CD14-positive monocyte (primary cell): ENCODE results near the gene CACNA1H. TPM values are rescaled to one million over a fixed set of nuclear protein-coding genes. Genes with fewer than 3 reads are reported as not detected.

ENCODE experiments used
- DNase-seq, 3 donors: peaks; one replicate each; pipeline ENCODE4 v3.0.0-alpha.2; 2011 to 2022
- H2AFZ ChIP-seq: 2 replicates; pipeline ENCODE4 v1.6.0; 2012; ENCODE audit warnings: mild to moderate bottlenecking, low read depth, low read length, inconsistent platforms; ENCODE audit not compliant: insufficient read depth, poor library complexity, severe bottlenecking
- H3K27ac ChIP-seq, 2 donors: 1 replicate in 1 of 2; 2 replicates in 1 of 2; pipeline ENCODE4 v1.5.1; 2012 to 2013; ENCODE audit warnings: low read length in 2 of 2, control low read depth in 1 of 2, inconsistent platforms in 1 of 2, low read depth in 1 of 2, mild to moderate bottlenecking in 1 of 2
- H3K27me3 ChIP-seq, 2 donors: one replicate each; pipeline versions ENCODE4 v1.6.0 to v1.6.1; 2011 to 2013; ENCODE audit warnings: low read length in 2 of 2; ENCODE audit not compliant: control insufficient read depth in 2 of 2, insufficient read depth in 2 of 2
- H3K36me3 ChIP-seq, 2 donors: replicated peaks in 1 of 2; 1 replicate in 1 of 2; 2 replicates in 1 of 2; pipeline versions ENCODE4 v1.5.1 to v1.6.1; 2012 to 2013; ENCODE audit warnings: low read length in 2 of 2, control low read depth in 1 of 2, inconsistent platforms in 1 of 2, mild to moderate bottlenecking in 1 of 2; ENCODE audit not compliant: insufficient read depth in 2 of 2, control insufficient read depth in 1 of 2
- H3K4me1 ChIP-seq, 2 donors: 1 replicate in 1 of 2; 2 replicates in 1 of 2; pipeline versions ENCODE4 v1.5.1 to v1.6.1; 2012 to 2013; ENCODE audit warnings: low read length in 2 of 2, control low read depth in 1 of 2, inconsistent platforms in 1 of 2, mild to moderate bottlenecking in 1 of 2, moderate library complexity in 1 of 2; ENCODE audit not compliant: insufficient read depth in 2 of 2, control insufficient read depth in 1 of 2
- H3K4me2 ChIP-seq: replicated peaks from 2 replicates; pipeline ENCODE3; 2012; ENCODE audit warnings: low read length, moderate library complexity, mild to moderate bottlenecking; ENCODE audit not compliant: poor library complexity, severe bottlenecking; ENCODE audit errors: extremely low read depth
- H3K4me3 ChIP-seq, 3 experiments: fragments of 200-600 bp in 1 of 3; sonication (generic) in 1 of 3; replicated peaks in 1 of 3; 1 replicate in 2 of 3; 2 replicates in 1 of 3; pipeline ENCODE4 v1.5.1; 2011 to 2013; ENCODE audit warnings: low read length in 3 of 3, mild to moderate bottlenecking in 3 of 3, control low read depth in 2 of 3, low read depth in 2 of 3, inconsistent platforms in 1 of 3, moderate library complexity in 1 of 3
- H3K79me2 ChIP-seq: 2 replicates; pipeline ENCODE4 v1.6.0; 2012; ENCODE audit warnings: mild to moderate bottlenecking, control low read depth, inconsistent platforms, low read length, moderate library complexity; ENCODE audit not compliant: insufficient read depth
- H3K9ac ChIP-seq: 2 replicates; pipeline ENCODE4 v1.6.0; 2017; ENCODE audit warnings: low read length, mild to moderate bottlenecking; ENCODE audit not compliant: insufficient read depth, poor library complexity, severe bottlenecking
- H3K9me3 ChIP-seq, 2 donors: replicated peaks in 1 of 2; 1 replicate in 1 of 2; 2 replicates in 1 of 2; pipeline versions ENCODE4 v1.5.1 to v1.6.1; 2012 to 2013; ENCODE audit warnings: low read length in 2 of 2, control low read depth in 1 of 2; ENCODE audit not compliant: control insufficient read depth in 1 of 2, insufficient read depth in 1 of 2
- H4K20me1 ChIP-seq: 2 replicates; pipeline ENCODE4 v1.6.0; 2012; ENCODE audit warnings: mild to moderate bottlenecking, low read length, control low read depth, moderate library complexity; ENCODE audit not compliant: insufficient read depth
- H3K27ac Mint-ChIP-seq, 7 donors: one replicate each; pipeline ENCODE4 v1.8.0; 2020; ENCODE audit warnings: mild to moderate bottlenecking in 7 of 7, mixed read lengths in 7 of 7, moderate library complexity in 6 of 7, inconsistent platforms in 2 of 7
- H3K27me3 Mint-ChIP-seq, 3 donors: one replicate each; pipeline ENCODE4 v1.8.0; 2021 to 2022; ENCODE audit warnings: low read depth in 3 of 3, mild to moderate bottlenecking in 3 of 3, mixed read lengths in 3 of 3, moderate library complexity in 3 of 3, inconsistent platforms in 1 of 3
- H3K36me3 Mint-ChIP-seq, 2 donors: one replicate each; pipeline ENCODE4 v1.8.0; 2020; ENCODE audit warnings: mixed read lengths in 2 of 2, inconsistent platforms in 1 of 2, mild to moderate bottlenecking in 1 of 2
- H3K4me1 Mint-ChIP-seq: one replicate; pipeline ENCODE4 v1.8.0; 2020; ENCODE audit warnings: mild to moderate bottlenecking, mixed read lengths
- H3K4me3 Mint-ChIP-seq, 2 donors: one replicate each; pipeline ENCODE4 v1.8.0; 2020; ENCODE audit warnings: mild to moderate bottlenecking in 2 of 2, mixed read lengths in 2 of 2, moderate library complexity in 1 of 2
- H3K9me3 Mint-ChIP-seq, 7 donors: one replicate each; pipeline ENCODE4 v1.8.0; 2020 to 2022; ENCODE audit warnings: mixed read lengths in 7 of 7, mild to moderate bottlenecking in 6 of 7, moderate library complexity in 6 of 7, inconsistent platforms in 2 of 7
- WGBS: methylation state at CpG from one replicate; pipeline ENCODE4 v1.1.5; 2013; ENCODE audit warnings: missing lambda C conversion rate; ENCODE audit not compliant: insufficient coverage; 5-methylcytosine and 5-hydroxymethylcytosine counted together
- intact Hi-C, 2 donors: fragments of 100-400 bp; cut with micrococcal nuclease; formaldehyde crosslinking; loops; one replicate each; pipeline versions ENCODE4 v1.15.0 to v1.15.1; 2023
- polyA plus RNA-seq, 3 donors: library from polyadenylated mRNA; depleted of rRNA in 1 of 3; unstranded in 2 of 3; stranded (reverse) in 1 of 3; fragments of 300-500 nt in 2 of 3; fragments of >200 nt in 1 of 3; fragmentation: Illumina TruSeq in 2 of 3; gene quantifications; 1 replicate in 2 of 3; 2 replicates in 1 of 3; pipeline ENCODE4 v1.2.3, GENCODE V29; 2012 to 2021
- TF ChIP-seq, protein P1 (sequence below): fragments of 200-600 bp; IDR thresholded peaks from one replicate; pipeline ENCODE4 v1.8.0; 2022; ENCODE audit warnings: antibody characterized with exemption, mild to moderate bottlenecking

The CACNA1H gene
- polyA plus RNA-seq, 3 donors = not detected

DNA sequence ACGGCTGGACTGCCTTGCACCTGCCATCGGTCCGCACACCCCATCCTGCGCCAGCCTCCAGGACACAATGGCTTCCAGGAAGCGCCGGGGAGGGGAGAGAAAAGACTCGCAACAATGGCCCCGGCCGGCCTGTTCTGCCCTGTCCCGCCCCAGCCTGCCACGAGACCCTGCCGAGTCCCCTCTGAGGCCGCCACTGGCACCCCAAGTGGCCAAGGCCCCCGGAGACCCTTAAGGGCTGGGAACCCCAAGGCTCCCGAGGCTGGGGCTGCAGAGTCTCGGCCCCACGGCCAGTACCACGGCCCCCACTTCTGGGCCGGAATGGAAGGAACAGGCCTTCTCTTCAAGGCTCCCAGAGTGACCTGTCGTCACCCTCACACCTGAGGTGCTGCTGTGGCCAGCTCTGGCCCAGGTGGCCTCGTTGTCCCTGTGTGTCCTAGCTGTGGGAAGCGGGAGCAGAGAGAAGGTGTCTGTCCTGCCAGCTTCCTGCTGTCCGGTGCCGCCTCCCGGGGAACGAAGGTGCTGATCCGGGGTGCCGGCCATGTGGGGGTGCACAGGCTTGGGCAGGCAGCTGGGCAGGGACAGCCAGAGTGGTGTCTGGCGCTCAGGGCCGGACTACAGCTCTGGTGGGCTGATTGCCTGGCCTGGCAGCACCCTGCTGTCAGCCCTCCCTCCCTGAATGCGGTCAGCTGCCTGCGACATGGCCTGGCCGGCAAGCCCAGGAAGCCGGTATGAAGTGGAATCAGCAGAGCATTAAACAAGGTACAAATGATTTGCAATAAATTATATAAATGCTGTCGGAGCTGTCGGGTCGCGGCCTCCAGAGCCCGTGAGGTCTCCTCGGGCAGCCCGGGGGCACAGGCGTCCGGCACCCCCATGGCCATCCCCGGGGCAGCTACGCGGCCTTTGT, 8.2 kb upstream of the CACNA1H start:
- H3K9me3 Mint-ChIP-seq = peaks cover 0 to 11% (median 6%) of the 10 kb centered on the region in 7 donors
- H3K4me2 ChIP-seq = no peak overlapping the region
- H3K36me3 Mint-ChIP-seq = no peaks in the 10 kb centered on the region
- no peak for DNase-seq
- H3K27me3 ChIP-seq = no peaks in the 10 kb centered on the region
- H3K27ac Mint-ChIP-seq = no peak overlapping the region
- intact Hi-C loops = no loop called here
- H4K20me1 ChIP-seq = no peaks in the 10 kb centered on the region
- WGBS = 87% methylated on average over 37 of the region's 46 CpGs
- no peaks in the 10 kb centered on the region for H3K4me1 ChIP-seq
- TF ChIP-seq, protein P1, sequence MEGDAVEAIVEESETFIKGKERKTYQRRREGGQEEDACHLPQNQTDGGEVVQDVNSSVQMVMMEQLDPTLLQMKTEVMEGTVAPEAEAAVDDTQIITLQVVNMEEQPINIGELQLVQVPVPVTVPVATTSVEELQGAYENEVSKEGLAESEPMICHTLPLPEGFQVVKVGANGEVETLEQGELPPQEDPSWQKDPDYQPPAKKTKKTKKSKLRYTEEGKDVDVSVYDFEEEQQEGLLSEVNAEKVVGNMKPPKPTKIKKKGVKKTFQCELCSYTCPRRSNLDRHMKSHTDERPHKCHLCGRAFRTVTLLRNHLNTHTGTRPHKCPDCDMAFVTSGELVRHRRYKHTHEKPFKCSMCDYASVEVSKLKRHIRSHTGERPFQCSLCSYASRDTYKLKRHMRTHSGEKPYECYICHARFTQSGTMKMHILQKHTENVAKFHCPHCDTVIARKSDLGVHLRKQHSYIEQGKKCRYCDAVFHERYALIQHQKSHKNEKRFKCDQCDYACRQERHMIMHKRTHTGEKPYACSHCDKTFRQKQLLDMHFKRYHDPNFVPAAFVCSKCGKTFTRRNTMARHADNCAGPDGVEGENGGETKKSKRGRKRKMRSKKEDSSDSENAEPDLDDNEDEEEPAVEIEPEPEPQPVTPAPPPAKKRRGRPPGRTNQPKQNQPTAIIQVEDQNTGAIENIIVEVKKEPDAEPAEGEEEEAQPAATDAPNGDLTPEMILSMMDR = no peak
- peaks cover 0 to 10% of the 10 kb centered on the region in 2 donors for H3K9me3 ChIP-seq
- H3K4me3 ChIP-seq = no peak overlapping the region
- H3K27ac ChIP-seq = no peak overlapping the region
- H3K27me3 Mint-ChIP-seq = peaks cover 13 to 21% (median 18%) of the 10 kb centered on the region in 3 donors
- no peaks in the 10 kb centered on the region for H3K36me3 ChIP-seq
- H3K4me1 Mint-ChIP-seq = no peaks in the 10 kb centered on the region
- H3K79me2 ChIP-seq = no peaks in the 10 kb centered on the region
- H3K4me3 Mint-ChIP-seq = no peak overlapping the region
- H2AFZ ChIP-seq = no peak overlapping the region
- H3K9ac ChIP-seq = no peak overlapping the region

DNA sequence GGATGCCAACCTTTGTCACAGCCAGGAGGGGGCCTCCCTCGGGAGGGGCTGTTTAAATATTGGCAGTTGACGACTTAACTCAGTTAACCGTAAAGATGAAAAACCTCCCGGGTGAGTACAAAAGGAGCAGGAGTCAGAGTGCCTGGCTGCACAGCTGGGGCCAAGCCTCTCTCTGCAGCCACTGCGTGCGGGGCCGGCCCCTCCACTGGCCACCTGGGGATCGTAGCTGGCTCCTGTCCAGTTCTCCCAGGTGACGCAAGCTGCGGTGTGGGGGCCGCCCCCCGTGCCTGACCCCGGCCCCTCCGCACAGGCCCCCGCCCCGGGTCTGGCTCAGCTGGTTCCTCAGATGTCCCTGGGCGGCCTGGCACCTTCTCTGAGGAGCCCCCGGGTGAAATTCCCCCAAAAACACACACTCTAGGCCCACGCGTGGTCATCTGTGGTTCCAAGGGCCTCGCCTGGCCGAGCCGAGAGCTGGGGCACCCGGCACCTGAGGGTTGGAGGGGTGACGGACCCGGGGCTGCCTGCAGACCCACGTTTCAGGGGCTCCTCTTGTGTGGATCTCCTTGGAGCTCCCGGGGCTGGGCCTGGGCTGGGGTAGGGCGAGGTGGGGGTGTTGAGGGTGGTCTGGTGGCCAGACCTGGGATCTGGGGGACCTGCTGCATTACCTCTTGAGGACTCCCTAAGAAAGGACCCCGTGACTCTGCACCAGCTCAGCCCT, 7.4 kb upstream of the CACNA1H start:
- Histone ChIP-seq H2AFZ (no peak overlapping the region), H3K27me3 (no peaks in the 10 kb centered on the region), H3K4me1 (no peaks in the 10 kb centered on the region), H3K36me3 (no peaks in the 10 kb centered on the region), H3K79me2 (no peaks in the 10 kb centered on the region), H4K20me1 (no peaks in the 10 kb centered on the region), H3K4me2 (no peak overlapping the region), H3K9me3 (peaks cover 0 to 10% of the 10 kb centered on the region in 2 donors), H3K9ac (no peak overlapping the region), H3K4me3 (no peak overlapping the region), H3K27ac (no peak overlapping the region)
- H3K9me3 Mint-ChIP-seq = peaks cover 0 to 13% (median 6%) of the 10 kb centered on the region in 7 donors
- no peaks in the 10 kb centered on the region for H3K36me3 Mint-ChIP-seq
- no peak for DNase-seq
- WGBS = 78% methylated on average over 17 of the region's 30 CpGs
- TF ChIP-seq, protein P1 = no peak
- intact Hi-C loops = no loop called here
- no peak overlapping the region for H3K27ac Mint-ChIP-seq
- H3K27me3 Mint-ChIP-seq = peaks cover 15 to 20% (median 16%) of the 10 kb centered on the region in 3 donors
- H3K4me1 Mint-ChIP-seq = no peaks in the 10 kb centered on the region
- H3K4me3 Mint-ChIP-seq = no peak overlapping the region
